ENCODE data around the gene KDSR. TPM values are rescaled to one million over a fixed set of nuclear protein-coding genes. Genes with fewer than 3 reads are reported as not detected.
A peak's percentile ranks its signal among the peaks of the same experiment; 100 is the strongest.

KDSR gene
- total RNA-seq, 4 donors from 2014 or later: 12.6 to 68.6 (median 29.3) TPM

GRCh38 chr18:63291278-63291677 is 75.7 kb downstream of the KDSR start:
- Histone ChIP-seq H3K9me3 (no peaks in the 10 kb centered on the region), H3K4me3 (no peak overlapping the region), H3K4me1 (peaks cover 0 to 13% of the 10 kb centered on the region in 2 donors), H3K27me3 (no peaks in the 10 kb centered on the region), H3K27ac (peak overlapping the region; percentile 59 to 86), H3K36me3 (no peaks in the 10 kb centered on the region)
- intact Hi-C loops (cut with DNase I; ENCODE audit: low total_unique reads): no loop called here
- TF ChIP-seq POLR2A (IDR thresholded peaks at IDR 0.05): no peak
- no peak for TF ChIP-seq CTCF (IDR thresholded peaks at IDR 0.05)
- DNase-seq: no peak

- peak in 1 of 2 donors; percentile 37 for DNase-seq
- peaks cover 0 to 13% of the 10 kb centered on the region in 2 donors for H3K4me1 ChIP-seq
- H3K4me3 ChIP-seq: no peak overlapping the region
- intact Hi-C loops (cut with DNase I; ENCODE audit: low total_unique reads): no loop called here
- H3K9me3 ChIP-seq: no peaks in the 10 kb centered on the region
- no peaks in the 10 kb centered on the region for H3K36me3 ChIP-seq
- TF ChIP-seq CTCF (IDR thresholded peaks at IDR 0.05) (no peak), POLR2A (IDR thresholded peaks at IDR 0.05) (no peak)
- peak overlapping the region; percentile 59 to 86 for H3K27ac ChIP-seq
- no peaks in the 10 kb centered on the region for H3K27me3 ChIP-seq
Measured at GRCh38 chr18:63290821-63291200, 76.2 kb downstream of the KDSR start.

- intact Hi-C loops (cut with DNase I; ENCODE audit: low total_unique reads): no loop called here
- H3K4me1 ChIP-seq: peaks cover 0 to 13% of the 10 kb centered on the region in 2 donors
- TF ChIP-seq POLR2A (IDR thresholded peaks at IDR 0.05): no peak
- no peak for DNase-seq
- H3K27me3 ChIP-seq: no peaks in the 10 kb centered on the region
- no peaks in the 10 kb centered on the region for H3K36me3 ChIP-seq
- H3K4me3 ChIP-seq: no peak overlapping the region
- H3K9me3 ChIP-seq: no peaks in the 10 kb centered on the region
- H3K27ac ChIP-seq: peak overlapping the region; percentile 59 to 86
Measured at GRCh38 chr18:63290166-63290820, 76.7 kb downstream of the KDSR start.

GRCh38 chr18:63288311-63288710 is 78.7 kb downstream of the KDSR start:
- intact Hi-C loops (cut with DNase I; ENCODE audit: low total_unique reads): no loop called here
- Histone ChIP-seq H3K9me3 (no peaks in the 10 kb centered on the region), H3K27ac (peak overlapping the region; percentile 67 to 86), H3K4me1 (peaks cover 0 to 13% of the 10 kb centered on the region in 2 donors), H3K27me3 (no peaks in the 10 kb centered on the region), H3K36me3 (no peaks in the 10 kb centered on the region), H3K4me3 (no peak overlapping the region)
- DNase-seq: no peak
- TF ChIP-seq POLR2A (IDR thresholded peaks at IDR 0.05): no peak
- TF ChIP-seq CTCF (IDR thresholded peaks at IDR 0.05): no peak

- H3K36me3 ChIP-seq: no peaks in the 10 kb centered on the region
- DNase-seq: no peak
- no peaks in the 10 kb centered on the region for H3K27me3 ChIP-seq
- TF ChIP-seq CTCF (IDR thresholded peaks at IDR 0.05) (no peak), POLR2A (IDR thresholded peaks at IDR 0.05) (no peak)
- H3K4me1 ChIP-seq: peaks cover 0 to 13% of the 10 kb centered on the region in 2 donors
- intact Hi-C loops (cut with DNase I; ENCODE audit: low total_unique reads): no loop called here
- H3K27ac ChIP-seq: peak overlapping the region; percentile 67 to 86
- H3K4me3 ChIP-seq: no peak overlapping the region
- H3K9me3 ChIP-seq: no peaks in the 10 kb centered on the region
Measured at GRCh38 chr18:63287691-63288220, 79.2 kb downstream of the KDSR start.
